Ovary (tissue), 3 donors: ENCODE results near the gene MIOX.
"Not testable (repeated sequence)": the region's sequence is repeated elsewhere in the genome, so short reads cannot be mapped to it uniquely, and the experiment has no call there.

Experiments used
- CTCF ChIP-seq, 3 donors: fragments of 450-650 bp in 2 of 3; fragments of 200-600 bp in 1 of 3; IDR thresholded peaks; one replicate each; pipeline versions ENCODE4 v1.5.1 to v1.8.0; 2016 to 2022; ENCODE audit warnings: antibody characterized with exemption in 3 of 3, mild to moderate bottlenecking in 1 of 3
- EP300 ChIP-seq: sonication (generic); formaldehyde crosslinking; IDR thresholded peaks from one replicate; pipeline ENCODE4 v1.6.1; 2017; ENCODE audit warnings: antibody characterized with exemption
- POLR2A ChIP-seq: fragments of 450-650 bp; IDR thresholded peaks from one replicate; pipeline ENCODE4 v1.6.1; 2017; ENCODE audit warnings: antibody characterized with exemption, mild to moderate bottlenecking, moderate library complexity
- donor health status: DM: no; HTN: no; CAD: no.

- not testable (repeated sequence) for TF ChIP-seq POLR2A; CTCF (IDR thresholded peaks at IDR 0.05); EP300
Observed at GRCh38 chr22:50533856-50534711, 47.4 kb downstream of the MIOX start.
